Measurements from ENCODE around the gene CLCN6. TPM values are rescaled to one million over a fixed set of nuclear protein-coding genes. Genes with fewer than 3 reads are reported as not detected.

Gene CLCN6
- total RNA-seq, 4 donors from 2014 or later = 14.0 to 184 (median 30.7) TPM

DNA sequence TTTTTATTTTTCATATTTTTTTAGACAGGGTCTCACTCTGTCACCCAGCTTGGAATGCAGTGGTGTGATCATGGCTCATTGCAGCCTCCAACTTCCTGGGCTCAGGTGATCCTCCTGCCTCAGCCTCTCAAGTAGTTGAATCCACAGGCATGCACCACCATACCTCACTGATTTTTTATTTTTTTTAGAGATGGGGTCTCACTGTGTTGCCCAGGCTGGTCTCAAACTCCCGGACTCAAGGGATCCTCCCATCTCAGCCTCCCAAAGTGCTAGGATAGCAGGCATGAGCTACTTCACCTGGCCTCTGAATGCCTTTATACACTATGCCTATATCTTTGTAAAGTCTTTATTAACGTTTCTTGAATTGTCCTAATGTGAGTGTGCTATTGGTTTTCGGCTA is 63.1 kb downstream of the CLCN6 start:
- no peak for DNase-seq
- WGBS, 2 donors (ENCODE audit: low coverage in 1 of 2) = 79% methylated on average over 3 of the region's 3 CpGs; no CpG with 5 or more reads in 1 of the 2 donors

DNA sequence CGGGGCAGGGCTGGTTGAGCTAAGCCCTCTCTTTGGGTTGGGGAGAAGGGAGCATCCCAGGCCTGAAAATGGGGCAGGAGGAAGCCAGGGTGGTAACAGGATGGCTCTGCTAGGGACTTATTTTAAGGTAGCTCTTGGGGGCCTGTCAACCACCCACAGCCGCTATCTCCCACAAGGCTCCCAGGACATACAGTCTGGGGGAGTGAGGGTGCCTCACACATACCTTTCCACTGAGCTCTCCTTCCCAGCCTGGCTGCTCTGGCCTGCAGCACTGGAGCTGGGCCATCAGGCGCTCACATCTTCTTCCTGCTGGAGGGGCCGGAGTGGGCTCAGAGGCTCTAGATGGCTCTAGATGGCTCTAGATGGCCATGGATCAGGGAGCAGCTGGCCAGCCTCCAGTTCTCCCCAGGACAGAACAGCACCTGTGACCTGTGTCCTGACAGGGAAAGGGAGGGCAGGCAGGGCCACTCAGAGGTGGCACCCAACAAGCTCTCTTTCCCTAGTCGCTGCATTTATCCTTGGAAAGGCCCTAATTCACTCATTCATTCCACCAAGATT is 63.7 kb downstream of the CLCN6 start:
- H3K36me3 ChIP-seq = no peaks in the 10 kb centered on the region
- peaks cover 5% of the 10 kb centered on the region for H3K27me3 ChIP-seq
- TF ChIP-seq POLR2A (IDR thresholded peaks at IDR 0.05) (no peak), POLR2AphosphoS5 (IDR thresholded peaks at IDR 0.05) (no peak), EP300 (IDR thresholded peaks at IDR 0.05; ENCODE audit: low read depth) (no peak)
- TF ChIP-seq, protein P1, sequence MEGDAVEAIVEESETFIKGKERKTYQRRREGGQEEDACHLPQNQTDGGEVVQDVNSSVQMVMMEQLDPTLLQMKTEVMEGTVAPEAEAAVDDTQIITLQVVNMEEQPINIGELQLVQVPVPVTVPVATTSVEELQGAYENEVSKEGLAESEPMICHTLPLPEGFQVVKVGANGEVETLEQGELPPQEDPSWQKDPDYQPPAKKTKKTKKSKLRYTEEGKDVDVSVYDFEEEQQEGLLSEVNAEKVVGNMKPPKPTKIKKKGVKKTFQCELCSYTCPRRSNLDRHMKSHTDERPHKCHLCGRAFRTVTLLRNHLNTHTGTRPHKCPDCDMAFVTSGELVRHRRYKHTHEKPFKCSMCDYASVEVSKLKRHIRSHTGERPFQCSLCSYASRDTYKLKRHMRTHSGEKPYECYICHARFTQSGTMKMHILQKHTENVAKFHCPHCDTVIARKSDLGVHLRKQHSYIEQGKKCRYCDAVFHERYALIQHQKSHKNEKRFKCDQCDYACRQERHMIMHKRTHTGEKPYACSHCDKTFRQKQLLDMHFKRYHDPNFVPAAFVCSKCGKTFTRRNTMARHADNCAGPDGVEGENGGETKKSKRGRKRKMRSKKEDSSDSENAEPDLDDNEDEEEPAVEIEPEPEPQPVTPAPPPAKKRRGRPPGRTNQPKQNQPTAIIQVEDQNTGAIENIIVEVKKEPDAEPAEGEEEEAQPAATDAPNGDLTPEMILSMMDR (IDR thresholded peaks at IDR 0.05) = no peak
- 60 to 75% methylated on average over 1 to 5 of the region's 5 CpGs for WGBS, 2 donors (ENCODE audit: low coverage in 1 of 2)
- H3K4me3 ChIP-seq = no peak overlapping the region
- no peak overlapping the region for H3K27ac ChIP-seq
- DNase-seq = no peak
- H3K9me3 ChIP-seq = no peaks in the 10 kb centered on the region
- intact Hi-C loops (cut with DNase I; ENCODE audit: low total_unique reads) (no loop called here), in situ Hi-C loops (cut with MboI; ENCODE audit: low pct_ligation_motif_present in 1 of 4, low pct_unique_long_range_greater_than_20kb in 1 of 4, low sequenced_read_pairs in 3 of 4) (no loop called here)
- no peaks in the 10 kb centered on the region for H3K4me1 ChIP-seq

More for the DNA sequence above, 63.1 kb downstream of the CLCN6 start:
- H3K9me3 ChIP-seq = no peaks in the 10 kb centered on the region
- intact Hi-C loops (cut with DNase I; ENCODE audit: low total_unique reads) (no loop called here), in situ Hi-C loops (cut with MboI; ENCODE audit: low pct_ligation_motif_present in 1 of 4, low pct_unique_long_range_greater_than_20kb in 1 of 4, low sequenced_read_pairs in 3 of 4) (no loop called here)
- H3K27ac ChIP-seq = no peak overlapping the region
- peaks cover 5% of the 10 kb centered on the region for H3K27me3 ChIP-seq
- no peak overlapping the region for H3K4me3 ChIP-seq
- no peaks in the 10 kb centered on the region for H3K4me1 ChIP-seq
- TF ChIP-seq POLR2A (IDR thresholded peaks at IDR 0.05) (no peak), POLR2AphosphoS5 (IDR thresholded peaks at IDR 0.05) (no peak), EP300 (IDR thresholded peaks at IDR 0.05; ENCODE audit: low read depth) (no peak)
- TF ChIP-seq, protein P1 (IDR thresholded peaks at IDR 0.05) = no peak
- no peaks in the 10 kb centered on the region for H3K36me3 ChIP-seq

DNA sequence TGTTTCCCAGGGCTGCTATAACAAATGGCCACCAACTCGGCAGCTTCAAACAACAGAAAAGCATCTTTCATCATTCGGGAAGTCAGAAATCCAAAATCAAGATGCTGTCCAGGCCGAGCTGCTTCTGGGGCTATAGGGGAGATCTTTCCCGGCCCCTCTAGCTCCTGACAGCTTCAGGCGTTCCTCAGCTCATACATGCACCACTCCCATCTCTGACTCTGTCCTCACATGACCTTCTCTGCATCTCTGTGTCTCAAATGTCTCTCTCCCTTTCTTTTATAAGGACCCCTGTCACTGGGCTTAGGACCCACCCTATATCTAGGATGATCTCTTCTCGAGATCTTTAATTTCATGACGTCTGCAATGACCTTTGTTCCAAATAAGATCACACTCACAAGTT is 66.6 kb downstream of the CLCN6 start:
- DNase-seq = no peak
- no peaks in the 10 kb centered on the region for H3K36me3 ChIP-seq
- no peak overlapping the region for H3K4me3 ChIP-seq
- in situ Hi-C loops (cut with MboI; ENCODE audit: low pct_ligation_motif_present in 1 of 4, low pct_unique_long_range_greater_than_20kb in 1 of 4, low sequenced_read_pairs in 3 of 4) = no loop called here
- TF ChIP-seq EP300 (IDR thresholded peaks at IDR 0.05; ENCODE audit: low read depth) (no peak), POLR2AphosphoS5 (IDR thresholded peaks at IDR 0.05) (no peak), POLR2A (IDR thresholded peaks at IDR 0.05) (no peak)
- TF ChIP-seq, protein P1 (IDR thresholded peaks at IDR 0.05) = no peak
- intact Hi-C loops (cut with DNase I; ENCODE audit: low total_unique reads) = no loop called here
- H3K4me1 ChIP-seq = no peaks in the 10 kb centered on the region
- no peaks in the 10 kb centered on the region for H3K9me3 ChIP-seq
- H3K27ac ChIP-seq = no peak overlapping the region
- WGBS, 2 donors (ENCODE audit: low coverage in 1 of 2) = 38 to 62% methylated on average over 2 to 7 of the region's 7 CpGs
- H3K27me3 ChIP-seq = peaks cover 5% of the 10 kb centered on the region

DNA sequence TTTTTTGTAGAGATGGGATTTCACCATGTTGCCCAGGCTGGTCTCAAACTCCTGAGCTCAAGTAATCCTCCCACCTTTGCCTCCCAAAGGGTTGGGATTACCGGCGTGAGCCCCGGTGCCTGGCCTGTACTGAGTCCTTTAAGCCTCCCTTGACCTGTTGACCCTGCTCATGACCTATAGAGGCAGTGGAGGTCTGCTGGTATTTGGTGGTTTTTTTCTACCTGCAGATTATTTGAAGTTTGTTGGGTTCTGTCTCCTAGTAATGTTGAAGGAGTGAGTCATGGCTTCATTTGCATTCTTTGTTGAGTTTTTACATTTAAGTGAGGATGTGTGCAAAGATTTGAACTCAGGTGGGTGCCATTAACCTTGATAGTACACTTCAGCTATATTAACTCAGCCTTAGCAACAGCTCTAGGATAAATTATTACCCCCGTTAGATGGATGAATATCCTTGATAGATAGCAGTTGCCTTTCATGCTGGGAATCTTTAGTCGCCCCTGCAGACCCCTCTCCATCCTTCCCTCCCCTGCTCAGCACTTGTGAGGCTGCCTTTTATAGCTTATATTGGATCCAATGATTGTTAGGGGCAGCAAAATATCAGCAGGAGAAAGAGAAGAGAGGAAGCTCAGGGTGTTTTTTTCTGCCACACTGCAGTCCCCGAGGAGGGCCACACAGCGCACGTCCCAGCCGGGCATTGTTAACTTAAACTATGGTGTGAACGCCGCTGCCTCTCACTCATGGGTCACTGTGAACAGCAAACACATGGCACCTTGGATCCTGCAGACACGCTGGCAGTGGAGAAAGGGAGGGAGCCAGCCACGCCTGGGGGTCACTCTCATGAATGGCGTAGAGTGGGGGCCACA is 67.6 kb downstream of the CLCN6 start:
- in situ Hi-C loops (cut with MboI; ENCODE audit: low pct_ligation_motif_present in 1 of 4, low pct_unique_long_range_greater_than_20kb in 1 of 4, low sequenced_read_pairs in 3 of 4) = no loop called here
- DNase-seq = no peak
- Histone ChIP-seq H3K27ac (no peak overlapping the region), H3K4me3 (no peak overlapping the region), H3K36me3 (no peaks in the 10 kb centered on the region), H3K9me3 (no peaks in the 10 kb centered on the region), H3K4me1 (no peaks in the 10 kb centered on the region), H3K27me3 (peaks cover 5% of the 10 kb centered on the region)
- intact Hi-C loops (cut with DNase I; ENCODE audit: low total_unique reads) = no loop called here
- no peak for TF ChIP-seq EP300 (IDR thresholded peaks at IDR 0.05; ENCODE audit: low read depth)
- no peak for TF ChIP-seq POLR2AphosphoS5 (IDR thresholded peaks at IDR 0.05)
- no peak for TF ChIP-seq POLR2A (IDR thresholded peaks at IDR 0.05)
- TF ChIP-seq, protein P1 (IDR thresholded peaks at IDR 0.05) = no peak
- WGBS, 2 donors (ENCODE audit: low coverage in 1 of 2) = 74 to 87% methylated on average over 6 to 14 of the region's 14 CpGs
